CD4-positive, alpha-beta memory T cell (primary cell): ENCODE results near the gene WDR20. TPM values are rescaled to one million over a fixed set of nuclear protein-coding genes. Genes with fewer than 3 reads are reported as not detected.
"Not testable (repeated sequence)": the region's sequence is repeated elsewhere in the genome, so short reads cannot be mapped to it uniquely, and the experiment has no call there.

Experiments
- CTCF ChIA-PET: fragments of 350-600 bp; sonication (Branson Sonifier 250); formaldehyde crosslinking; loops from one replicate; lab custom pipeline; 2021; ENCODE audit warnings: inconsistent platforms; ENCODE audit not compliant: partially characterized antibody; lab: Charles Lee
- POLR2A ChIA-PET: fragments of 350-600 bp; sonication (Branson Sonifier 250); formaldehyde crosslinking; loops from one replicate; lab custom pipeline; 2021; ENCODE audit not compliant: partially characterized antibody; lab: Charles Lee
- DNase-seq, 5 donors: peaks; one replicate each; pipeline versions ENCODE4 v3.0.0 to v3.0.0-alpha.2; 2020 to 2022; ENCODE audit warnings: mixed read lengths in 1 of 5
- H3K27ac ChIP-seq: one replicate; pipeline ENCODE4 v1.7.0; 2013; ENCODE audit warnings: low read depth, low read length
- H3K27me3 ChIP-seq: 2 replicates; pipeline ENCODE4 v1.7.0; 2013; ENCODE audit warnings: mild to moderate bottlenecking, low read length, moderate library complexity; ENCODE audit not compliant: insufficient read depth
- H3K36me3 ChIP-seq: 2 replicates; pipeline ENCODE4 v1.7.0; 2013; ENCODE audit warnings: mild to moderate bottlenecking, low read length, moderate library complexity; ENCODE audit not compliant: insufficient read depth
- H3K4me1 ChIP-seq: 2 replicates; pipeline ENCODE4 v1.7.0; 2013; ENCODE audit warnings: mild to moderate bottlenecking, low read length, moderate library complexity; ENCODE audit not compliant: insufficient read depth
- H3K4me3 ChIP-seq, 2 donors: one replicate each; pipeline ENCODE4 v1.7.0; 2013; ENCODE audit warnings: low read length in 2 of 2, mild to moderate bottlenecking in 1 of 2
- H3K9me3 ChIP-seq, 2 donors: one replicate each; pipeline ENCODE4 v1.7.0; 2013; ENCODE audit warnings: low read length in 2 of 2, control low read depth in 1 of 2; ENCODE audit not compliant: control insufficient read depth in 1 of 2
- H3K27ac Mint-ChIP-seq, 7 donors: one replicate each; pipeline ENCODE4 v1.8.0; 2020 to 2021; ENCODE audit warnings: mixed read lengths in 7 of 7, mild to moderate bottlenecking in 6 of 7, inconsistent platforms in 3 of 7, moderate library complexity in 3 of 7
- H3K27me3 Mint-ChIP-seq, 2 donors: one replicate each; pipeline ENCODE4 v1.8.0; 2020 to 2021; ENCODE audit warnings: mixed read lengths in 2 of 2
- H3K36me3 Mint-ChIP-seq, 2 donors: one replicate each; pipeline ENCODE4 v1.8.0; 2020 to 2021; ENCODE audit warnings: mixed read lengths in 2 of 2, inconsistent platforms in 1 of 2, mild to moderate bottlenecking in 1 of 2
- H3K4me1 Mint-ChIP-seq, 4 donors: one replicate each; pipeline ENCODE4 v1.8.0; 2020 to 2021; ENCODE audit warnings: mixed read lengths in 4 of 4, mild to moderate bottlenecking in 1 of 4
- H3K4me3 Mint-ChIP-seq, 8 donors: one replicate each; pipeline ENCODE4 v1.8.0; 2020 to 2021; ENCODE audit warnings: mixed read lengths in 8 of 8, mild to moderate bottlenecking in 7 of 8, moderate library complexity in 6 of 8, inconsistent platforms in 3 of 8
- H3K9me3 Mint-ChIP-seq, 8 donors: one replicate each; pipeline ENCODE4 v1.8.0; 2020 to 2021; ENCODE audit warnings: mixed read lengths in 8 of 8, mild to moderate bottlenecking in 5 of 8, inconsistent platforms in 3 of 8, moderate library complexity in 1 of 8
- intact Hi-C: fragments of 100-400 bp; cut with micrococcal nuclease; formaldehyde crosslinking; loops from one replicate; pipeline ENCODE4 v1.15.1; 2023
- polyA plus RNA-seq, 2 donors: library from polyadenylated mRNA; unstranded; fragments of 300-500 nt; fragmentation: Illumina TruSeq; gene quantifications; one replicate each; pipeline ENCODE4 v1.2.3, GENCODE V29; 2021
- total RNA-seq, 2 experiments: library from RNA; stranded (reverse); gene quantifications; one replicate each; pipeline ENCODE4 v1.2.3, GENCODE V29; 2021

Gene WDR20
- total and polyA plus RNA-seq, 4 experiments from 2014 or later: 18.8 to 57.9 (median 39.6) TPM

DNA sequence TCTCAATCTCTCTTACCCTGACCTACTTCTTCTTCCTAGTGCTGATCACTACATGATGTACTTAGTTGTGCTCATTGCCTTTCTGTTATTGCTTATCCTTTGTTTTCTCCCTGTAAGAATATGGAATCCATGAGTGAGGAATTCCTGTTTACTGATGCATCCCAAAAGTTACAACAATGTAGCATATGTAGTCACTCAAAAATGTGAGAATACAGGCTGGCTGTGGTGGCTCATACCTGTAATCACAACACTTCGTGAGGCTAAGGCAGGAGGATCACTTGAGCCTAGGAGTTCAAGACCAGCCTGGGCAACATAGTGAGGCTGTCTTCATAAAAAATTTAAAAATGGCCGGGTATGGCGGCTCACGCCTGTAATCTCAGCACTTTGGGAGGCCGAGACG lies 8.0 kb upstream of the WDR20 start:
- CTCF ChIA-PET: no interaction called here
- Histone ChIP-seq H3K36me3 (no peaks in the 10 kb centered on the region), H3K27ac (no peak overlapping the region), H3K27me3 (no peaks in the 10 kb centered on the region), H3K4me3 (no peak overlapping the region), H3K9me3 (no peaks in the 10 kb centered on the region), H3K4me1 (no peaks in the 10 kb centered on the region)
- no peaks in the 10 kb centered on the region for H3K4me1 Mint-ChIP-seq
- POLR2A ChIA-PET: no interaction called here
- no peaks in the 10 kb centered on the region for H3K9me3 Mint-ChIP-seq
- DNase-seq: no peak
- peak overlapping the region in 1 of 7 donors; percentile 15 for H3K27ac Mint-ChIP-seq
- no peaks in the 10 kb centered on the region for H3K27me3 Mint-ChIP-seq
- H3K36me3 Mint-ChIP-seq: peaks cover 3 to 5% of the 10 kb centered on the region in 2 donors
- no peak overlapping the region for H3K4me3 Mint-ChIP-seq
- intact Hi-C loops: no loop called here

- POLR2A ChIA-PET, H3K4me1 Mint-ChIP-seq, DNase-seq, H3K36me3 ChIP-seq, H3K4me3 ChIP-seq, H3K9me3 Mint-ChIP-seq, H3K4me1 ChIP-seq, H3K27ac ChIP-seq, intact Hi-C loops, H3K36me3 Mint-ChIP-seq, H3K4me3 Mint-ChIP-seq, H3K27me3 ChIP-seq, H3K9me3 ChIP-seq, CTCF ChIA-PET, H3K27me3 Mint-ChIP-seq, H3K27ac Mint-ChIP-seq: not testable (repeated sequence)
These were observed 5.7 kb upstream of the WDR20 start for GRCh38 chr14:102134021-102134420.

- H3K27ac Mint-ChIP-seq, H3K36me3 Mint-ChIP-seq, H3K4me3 ChIP-seq, H3K27me3 ChIP-seq, H3K36me3 ChIP-seq, POLR2A ChIA-PET, H3K9me3 Mint-ChIP-seq, DNase-seq, H3K27me3 Mint-ChIP-seq, H3K4me3 Mint-ChIP-seq, CTCF ChIA-PET, H3K27ac ChIP-seq, H3K9me3 ChIP-seq: not testable (repeated sequence)
- peaks cover 6 to 11% (median 8%) of the 10 kb centered on the region in 4 donors for H3K4me1 Mint-ChIP-seq
- H3K4me1 ChIP-seq: peaks cover 11% of the 10 kb centered on the region
- intact Hi-C loops: loop anchor here (5.0 kb wide), 2 partner anchors 372 to 427 kb away; partner anchors contain the start of gene PPP2R5C
These were observed 5.0 kb upstream of the WDR20 start for GRCh38 chr14:102134719-102135118.

DNA sequence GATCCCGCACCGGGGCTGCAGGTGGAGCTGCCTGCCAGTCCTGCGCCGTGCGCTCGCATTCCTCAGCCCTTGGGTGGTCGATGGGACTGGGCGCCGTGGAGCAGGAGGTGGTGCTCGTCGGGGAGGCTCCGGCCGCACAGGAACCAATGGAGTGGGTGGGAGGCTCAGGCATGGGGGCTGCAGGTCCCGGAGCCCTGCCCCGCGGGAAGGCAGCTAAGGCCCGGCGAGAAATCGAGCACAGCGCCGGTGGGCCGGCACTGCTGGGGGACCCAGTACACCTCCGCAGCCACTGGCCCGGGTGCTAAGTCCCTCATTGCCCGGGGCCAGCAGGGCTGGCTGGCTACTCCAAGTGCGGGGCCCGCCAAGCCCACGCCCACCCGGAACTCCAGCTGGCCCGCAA lies 4.2 kb upstream of the WDR20 start:
- H3K4me3 Mint-ChIP-seq: not testable (repeated sequence)

DNA sequence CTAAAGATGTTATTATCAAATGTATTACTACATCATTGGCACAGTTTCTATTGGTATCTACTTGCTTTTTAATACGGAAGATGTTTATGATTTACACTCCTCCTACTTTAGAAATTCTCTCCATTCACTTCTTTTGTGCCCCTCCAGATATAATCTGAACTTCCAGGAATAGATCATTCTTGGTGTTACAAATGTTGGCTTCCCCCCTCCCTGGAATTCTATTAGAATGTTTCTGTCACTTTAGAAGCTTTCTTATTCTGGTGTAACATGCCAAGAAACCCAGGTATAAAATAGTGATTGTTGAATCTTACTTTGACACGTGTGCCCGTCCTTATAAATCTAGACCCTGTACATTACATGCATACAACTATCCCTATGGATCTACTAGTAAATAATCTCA lies 1.2 kb upstream of the WDR20 start:
- Mint-ChIP-seq H3K36me3 (peaks cover 3 to 21% of the 10 kb centered on the region in 2 donors), H3K27me3 (no peaks in the 10 kb centered on the region), H3K4me1 (peaks cover 19 to 25% (median 21%) of the 10 kb centered on the region in 4 donors), H3K4me3 (peak overlapping the region; percentile 66 to 99 (median 98)), H3K27ac (peak overlapping the region in 6 of 7 donors; percentile 38 to 97 (median 80)), H3K9me3 (no peaks in the 10 kb centered on the region)
- Histone ChIP-seq H3K9me3 (no peaks in the 10 kb centered on the region), H3K27me3 (no peaks in the 10 kb centered on the region), H3K4me3 (peak overlapping the region in 1 of 2 donors; percentile 91), H3K27ac (peak overlapping the region; percentile 92), H3K36me3 (no peaks in the 10 kb centered on the region), H3K4me1 (peaks cover 30% of the 10 kb centered on the region)
- intact Hi-C loops: loop anchor here (2.0 to 5.0 kb wide), 3 partner anchors 176 to 431 kb away; partner anchors contain the start of gene PPP2R5C
- no peak for DNase-seq
- POLR2A ChIA-PET: no interaction called here
- CTCF ChIA-PET: no interaction called here

More for the DNA sequence above, 4.2 kb upstream of the WDR20 start:
- CTCF ChIA-PET, H3K9me3 ChIP-seq, H3K4me3 ChIP-seq, H3K27ac Mint-ChIP-seq, H3K27ac ChIP-seq, H3K36me3 ChIP-seq, H3K27me3 ChIP-seq, POLR2A ChIA-PET, H3K27me3 Mint-ChIP-seq, H3K9me3 Mint-ChIP-seq, DNase-seq: not testable (repeated sequence)
- intact Hi-C loops: loop anchor here (5.0 kb wide), 2 partner anchors 373 to 428 kb away; partner anchors contain the start of gene PPP2R5C
- peaks cover 12% of the 10 kb centered on the region for H3K4me1 ChIP-seq
- Mint-ChIP-seq H3K36me3 (peaks cover 3 to 12% of the 10 kb centered on the region in 2 donors), H3K4me1 (peaks cover 8 to 17% (median 10%) of the 10 kb centered on the region in 4 donors)

DNA sequence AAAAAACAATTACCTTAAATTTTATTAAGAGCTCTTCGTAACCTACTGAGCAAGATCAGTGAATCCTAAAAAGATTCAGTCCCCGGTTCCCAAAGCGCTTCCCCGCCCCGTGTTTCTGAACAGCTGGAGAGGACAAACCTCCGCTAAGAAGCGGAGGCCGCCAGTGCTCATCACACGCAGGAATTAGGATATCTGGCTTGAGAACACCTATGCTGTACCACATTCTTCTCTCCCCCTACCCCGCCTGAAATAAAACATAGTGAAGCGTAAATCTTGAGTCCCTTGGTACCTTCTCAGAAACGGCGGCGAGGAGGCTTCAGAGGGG lies 774 bp upstream of the WDR20 start:
- peaks cover 3 to 21% of the 10 kb centered on the region in 2 donors for H3K36me3 Mint-ChIP-seq
- no peaks in the 10 kb centered on the region for H3K9me3 ChIP-seq
- intact Hi-C loops: loop anchor here (1.0 to 5.0 kb wide), 6 partner anchors 52 to 432 kb away; partner anchors contain the start of genes DYNC1H1, HSP90AA1, MOK and PPP2R5C
- H3K4me1 ChIP-seq: peaks cover 30% of the 10 kb centered on the region
- H3K36me3 ChIP-seq: no peaks in the 10 kb centered on the region
- H3K27me3 Mint-ChIP-seq: no peaks in the 10 kb centered on the region
- H3K4me3 Mint-ChIP-seq: peak overlapping the region; percentile 66 to 99 (median 98)
- CTCF ChIA-PET: no interaction called here
- H3K27ac Mint-ChIP-seq: peak overlapping the region; percentile 38 to 97 (median 81)
- POLR2A ChIA-PET: interaction anchor here (1.0 to 1.5 kb wide), 2 partner anchors 50 to 178 kb away, joined by 4 to 7 read pairs; no protein-coding TSS in a partner anchor
- peak overlapping the region; percentile 65 to 91 for H3K4me3 ChIP-seq
- DNase-seq: no peak
- peaks cover 19 to 25% (median 21%) of the 10 kb centered on the region in 4 donors for H3K4me1 Mint-ChIP-seq
- H3K27ac ChIP-seq: peak overlapping the region; percentile 92
- no peaks in the 10 kb centered on the region for H3K27me3 ChIP-seq
- H3K9me3 Mint-ChIP-seq: no peaks in the 10 kb centered on the region

DNA sequence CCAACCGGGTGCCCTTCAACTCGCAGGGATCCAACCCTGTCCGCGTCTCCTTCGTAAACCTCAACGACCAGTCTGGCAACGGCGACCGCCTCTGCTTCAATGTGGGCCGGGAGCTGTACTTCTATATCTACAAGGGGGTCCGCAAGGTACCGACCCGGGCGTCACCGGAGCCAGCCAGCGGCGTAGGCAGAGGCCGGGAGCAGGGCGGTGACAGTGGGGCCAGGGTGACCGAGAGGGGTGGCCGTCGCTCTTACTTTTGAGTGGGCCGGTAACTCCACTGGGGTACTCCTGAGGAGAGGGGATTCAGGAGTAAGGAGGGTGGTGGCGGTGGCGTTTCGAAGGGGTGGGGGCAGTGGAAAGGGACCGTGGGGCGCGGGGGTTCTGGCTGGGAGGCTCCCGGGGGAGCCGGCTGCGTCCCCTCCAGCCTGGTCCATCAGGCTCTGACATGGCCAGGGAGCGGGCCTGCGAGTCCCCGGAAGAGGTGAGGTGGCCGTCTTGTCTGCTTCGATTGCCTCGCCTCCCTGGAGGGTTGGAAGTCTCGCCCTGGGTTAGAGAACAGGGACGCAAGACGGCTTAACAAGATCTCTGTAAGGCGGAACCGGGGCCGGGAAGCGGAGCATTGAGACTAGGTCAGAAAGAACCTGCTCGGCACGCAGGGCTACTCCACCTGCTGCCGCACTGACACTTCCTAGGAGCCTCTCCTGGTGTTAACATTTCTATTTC lies 491 bp downstream of the WDR20 start:
- Mint-ChIP-seq H3K27ac (peak overlapping the region; percentile 95 to 98 (median 97)), H3K9me3 (no peaks in the 10 kb centered on the region), H3K36me3 (peaks cover 4 to 19% of the 10 kb centered on the region in 2 donors), H3K4me3 (peak overlapping the region; percentile 97 to 99 (median 98)), H3K27me3 (no peaks in the 10 kb centered on the region), H3K4me1 (peaks cover 23 to 30% (median 25%) of the 10 kb centered on the region in 4 donors)
- Histone ChIP-seq H3K9me3 (no peaks in the 10 kb centered on the region), H3K4me1 (peaks cover 34% of the 10 kb centered on the region), H3K36me3 (peaks cover 3% of the 10 kb centered on the region), H3K27ac (peak overlapping the region; percentile 92), H3K27me3 (no peaks in the 10 kb centered on the region), H3K4me3 (peak overlapping the region; percentile 65 to 91)
- peak; percentile 6 to 45 (median 26) for DNase-seq
- CTCF ChIA-PET: no interaction called here
- POLR2A ChIA-PET: interaction anchor here (1.0 to 1.5 kb wide), 3 partner anchors 52 to 177 kb away, joined by 3 to 7 read pairs (median 4); no protein-coding TSS in a partner anchor
- intact Hi-C loops: no loop called here
